HG03280 (cell line): ENCODE data around the gene KRTAP4-4.
"Not testable (repeated sequence)": the region's sequence is repeated elsewhere in the genome, so short reads cannot be mapped to it uniquely, and the experiment has no call there.

Source experiments
- ATAC-seq: cut with Tn5 transposase; IDR thresholded peaks from one replicate; pipeline ENCODE4 v1.9.1; 2021; ENCODE audit warnings: mild to moderate bottlenecking, moderate library complexity; ENCODE audit not compliant: unreplicated experiment

Gene KRTAP4-4

DNA sequence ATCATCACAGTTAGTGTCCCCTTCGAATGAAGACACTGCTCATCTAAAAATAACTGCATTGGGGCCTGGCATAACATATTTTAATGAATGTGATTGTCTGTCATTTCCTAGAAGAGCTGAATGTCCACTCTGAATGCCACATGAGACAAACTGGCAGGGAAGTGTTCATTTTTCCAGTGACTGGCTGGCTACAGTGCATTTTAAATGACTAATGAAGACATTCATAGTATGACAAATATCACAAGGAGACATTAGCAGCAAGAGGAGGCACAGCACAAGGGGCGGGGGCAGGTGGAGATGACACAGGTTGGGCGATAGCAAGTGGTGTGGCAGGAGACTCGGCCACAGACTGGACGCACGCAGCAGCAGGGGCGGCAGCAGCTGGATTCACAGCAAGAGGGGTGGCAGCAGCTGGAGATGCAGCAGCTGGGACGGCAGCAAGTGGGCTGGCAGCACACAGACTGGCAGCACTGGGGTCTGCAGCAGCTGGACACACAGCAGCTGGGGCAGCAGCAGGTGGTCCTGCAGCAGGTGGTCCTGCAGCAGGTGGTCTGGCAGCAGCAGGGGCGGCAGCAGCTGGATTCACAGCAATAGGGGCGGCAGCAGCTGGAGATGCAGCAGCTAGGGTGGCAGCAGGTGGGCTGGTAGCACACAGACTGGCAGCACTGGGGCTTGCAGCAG lies 11.4 kb downstream of the KRTAP4-4 start:
- ATAC-seq, result not testable (repeated sequence)

DNA sequence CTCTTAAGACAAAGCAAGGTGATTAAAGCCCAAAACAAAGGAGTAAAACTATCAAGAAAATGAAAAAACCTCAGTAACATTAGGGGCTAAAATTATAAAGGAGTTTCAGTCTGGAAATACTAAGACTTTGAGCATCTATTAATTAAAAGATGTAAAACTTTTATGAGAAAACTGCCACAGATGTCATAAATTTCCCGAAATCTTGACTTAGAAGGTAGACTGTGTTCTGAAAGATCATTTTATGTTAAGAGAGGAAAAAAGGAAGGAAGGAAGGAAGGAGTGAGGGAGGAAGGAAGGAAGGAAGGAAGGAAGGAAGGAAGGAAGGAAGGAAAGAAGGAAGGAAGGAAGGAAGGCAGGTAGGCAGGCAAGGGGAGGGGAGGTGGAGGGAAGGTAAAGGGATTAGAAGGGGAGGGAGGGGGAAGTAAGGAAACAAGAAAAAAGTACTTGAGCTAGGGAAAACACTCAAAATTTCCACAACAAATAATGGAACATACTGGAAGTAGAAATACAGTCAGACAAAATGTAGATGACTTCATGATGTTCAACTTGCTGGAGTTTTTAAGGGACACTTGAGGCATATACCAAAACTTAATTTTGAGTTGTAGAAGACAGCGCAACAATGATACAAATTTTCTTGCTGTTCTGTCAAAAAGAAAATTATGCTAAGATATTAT lies 12.9 kb downstream of the KRTAP4-4 start:
- no peak for ATAC-seq

DNA sequence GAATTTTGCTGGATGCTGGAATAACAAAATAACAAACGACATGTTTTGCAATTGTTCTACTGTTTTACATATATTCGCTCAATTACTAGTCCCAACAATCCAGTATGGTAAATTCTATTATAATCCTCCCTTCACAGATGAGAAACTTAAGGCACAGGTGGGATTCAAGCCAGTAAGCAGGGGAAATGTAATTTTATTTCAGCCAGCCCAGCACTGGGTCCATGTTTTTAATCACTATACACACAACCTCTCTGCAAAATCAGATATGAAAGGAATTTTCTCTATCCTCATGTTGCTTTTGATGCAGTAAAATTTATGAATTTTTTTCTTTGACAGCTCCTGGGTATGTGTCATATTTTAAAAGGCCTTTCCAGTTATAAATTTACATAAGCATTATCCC lies 15.3 kb downstream of the KRTAP4-4 start:
- no peak for ATAC-seq

DNA sequence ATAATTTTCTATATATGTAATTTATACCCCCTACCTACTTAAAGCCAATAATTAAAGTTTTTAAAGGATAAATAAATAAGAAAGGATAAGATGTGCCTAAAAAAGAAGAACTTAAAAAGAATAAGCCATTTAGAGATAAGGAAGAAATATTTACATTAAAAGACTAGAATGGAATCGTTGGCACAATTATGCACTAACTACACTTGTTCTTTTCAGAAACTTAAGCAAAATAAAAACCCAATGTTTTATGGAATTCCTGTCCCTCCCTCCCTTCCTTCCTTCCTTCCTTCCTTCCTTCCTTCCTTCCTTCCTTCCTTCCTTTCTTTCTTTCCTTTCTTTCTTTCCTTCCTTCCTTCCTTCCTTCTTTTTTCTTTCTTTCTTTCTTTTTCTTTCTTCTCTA lies 15.7 kb downstream of the KRTAP4-4 start:
- ATAC-seq, result no peak

DNA sequence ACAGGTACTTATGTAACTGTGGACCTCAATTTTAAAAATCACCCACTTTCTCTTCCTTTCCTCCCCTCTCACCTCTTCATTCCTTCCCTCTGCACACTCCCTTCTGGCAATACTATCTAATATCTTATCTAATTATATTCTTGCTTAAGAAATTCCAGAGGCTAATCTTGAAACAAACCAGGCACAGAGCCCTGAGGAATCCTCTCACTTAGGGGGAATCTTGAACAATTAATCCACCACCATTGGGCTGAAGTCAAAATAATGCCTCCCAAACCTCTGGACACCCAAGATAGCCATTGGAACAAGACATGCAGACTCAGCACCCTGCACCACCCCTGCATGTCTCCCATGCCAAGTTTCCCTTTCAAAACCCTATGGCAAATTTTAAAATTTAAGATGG lies 19.2 kb downstream of the KRTAP4-4 start:
- ATAC-seq, result no peak

DNA sequence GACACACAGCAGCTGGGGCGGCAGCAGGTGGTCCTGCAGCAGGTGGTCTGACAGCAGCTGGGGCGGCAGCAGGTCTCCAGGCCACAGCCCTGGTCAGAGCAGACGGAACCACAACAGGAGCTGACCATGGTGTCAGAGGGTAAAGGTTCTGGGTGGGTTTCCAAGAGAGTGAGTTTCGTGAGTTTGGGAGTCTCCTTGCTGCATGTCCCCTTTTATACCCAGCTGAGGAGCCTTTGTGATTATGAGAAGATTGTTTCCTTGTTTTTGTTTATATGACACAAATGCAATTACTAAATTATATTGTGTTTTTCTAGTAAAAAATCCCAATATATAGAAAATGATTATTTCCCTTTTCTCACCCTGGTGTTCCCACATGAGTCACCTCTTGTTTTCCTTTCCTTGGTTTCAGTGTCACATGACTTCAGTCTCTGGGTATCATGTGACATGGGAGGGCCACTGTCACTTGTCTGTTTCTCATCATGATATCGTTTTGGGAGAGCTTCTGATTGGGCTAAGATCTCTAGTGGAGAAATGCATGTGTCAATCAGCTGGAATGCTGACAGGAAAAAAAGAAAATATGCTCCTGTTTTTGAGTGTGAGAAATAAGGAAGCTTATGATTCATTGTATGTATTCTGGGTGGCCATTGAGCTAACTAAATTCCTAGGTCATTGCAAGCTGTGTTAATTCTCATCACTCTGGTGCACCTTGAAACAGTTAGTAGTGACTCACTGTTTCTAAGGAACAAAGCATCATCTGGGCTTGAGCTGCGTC lies 20.0 kb downstream of the KRTAP4-4 start, which contains the start of gene KRTAP4-6:
KRTAP4-6 (minus strand) TSS at position 185 of the 772 bp plus-strand sequence; CDS start at position 128, 57 bp downstream.
- no peak for ATAC-seq

DNA sequence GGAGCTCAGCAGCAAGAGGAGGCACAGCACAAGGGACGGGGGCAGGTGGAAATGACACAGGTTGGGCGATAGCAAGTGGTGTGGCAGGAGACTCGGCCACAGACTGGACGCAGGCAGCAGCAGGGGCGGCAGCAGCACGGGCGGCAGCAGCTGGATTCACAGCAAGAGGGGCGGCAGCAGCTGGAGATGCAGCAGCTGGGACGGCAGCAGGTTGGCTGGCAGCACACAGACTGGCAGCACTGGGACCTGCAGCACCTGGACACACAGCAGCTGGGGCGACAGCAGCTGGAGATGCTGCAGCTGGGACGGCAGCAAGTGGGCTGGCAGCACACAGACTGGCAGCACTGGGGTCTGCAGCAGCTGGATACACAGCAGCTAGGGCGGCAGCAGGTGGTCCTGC lies 20.7 kb downstream of the KRTAP4-4 start:
- not testable (repeated sequence) for ATAC-seq

DNA sequence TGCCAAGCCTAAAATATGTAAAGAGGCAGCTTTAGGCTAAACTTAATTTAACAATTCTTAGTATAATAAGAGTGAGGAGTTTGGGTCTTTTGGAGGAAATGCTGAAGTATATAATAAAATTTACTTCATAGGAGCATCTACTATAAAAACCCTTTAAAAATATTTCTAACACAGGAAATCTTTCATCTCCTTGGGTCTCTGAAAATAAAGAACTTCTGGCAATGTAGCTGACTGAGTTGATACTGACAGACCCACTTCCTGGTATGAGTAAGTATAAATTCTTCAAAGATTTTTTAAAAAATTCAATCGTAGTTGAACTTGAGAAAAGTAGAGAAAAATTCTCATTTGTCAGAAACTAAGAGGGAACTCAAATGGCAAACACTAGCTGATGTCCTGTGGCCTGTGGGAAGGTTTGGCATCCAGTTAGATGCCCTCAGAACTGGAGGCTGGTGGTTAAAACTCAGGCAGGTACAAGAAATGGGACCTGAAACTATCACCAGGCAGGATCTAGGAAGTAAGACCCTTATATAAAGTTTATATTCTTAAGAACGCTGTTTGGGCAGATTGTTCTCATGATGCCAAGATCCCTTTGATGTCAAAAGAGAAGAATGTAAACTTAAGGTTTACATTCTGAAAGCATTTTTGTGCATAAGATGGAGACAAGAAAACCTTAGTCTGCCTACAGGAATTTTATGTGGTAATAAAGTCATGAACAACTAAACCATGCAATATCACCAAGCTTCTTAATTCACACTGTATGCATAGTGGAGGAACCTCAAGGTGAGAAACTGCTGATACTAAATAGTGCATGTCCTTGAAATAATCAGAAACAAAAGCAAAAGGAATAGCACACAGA lies 26.4 kb downstream of the KRTAP4-4 start:
- no peak for ATAC-seq

DNA sequence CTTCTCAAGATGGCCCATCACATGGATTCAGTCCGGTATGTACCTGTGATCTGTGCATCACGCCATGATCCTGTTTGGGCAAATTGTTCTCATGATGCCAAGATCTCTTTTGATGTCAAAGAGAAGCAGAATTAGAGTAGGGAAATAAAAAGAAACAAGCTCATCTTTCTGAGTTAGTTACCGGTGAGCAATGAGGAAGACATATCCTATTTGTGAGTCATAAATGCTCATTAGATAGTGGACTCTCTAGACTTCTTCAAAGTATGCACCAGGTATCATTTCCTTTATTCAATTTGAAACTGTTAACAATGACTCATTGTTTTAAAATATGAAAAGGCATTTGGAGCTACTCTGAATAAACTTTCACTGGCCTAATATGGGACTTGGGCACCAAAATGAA lies 28.6 kb downstream of the KRTAP4-4 start:
- no peak for ATAC-seq

DNA sequence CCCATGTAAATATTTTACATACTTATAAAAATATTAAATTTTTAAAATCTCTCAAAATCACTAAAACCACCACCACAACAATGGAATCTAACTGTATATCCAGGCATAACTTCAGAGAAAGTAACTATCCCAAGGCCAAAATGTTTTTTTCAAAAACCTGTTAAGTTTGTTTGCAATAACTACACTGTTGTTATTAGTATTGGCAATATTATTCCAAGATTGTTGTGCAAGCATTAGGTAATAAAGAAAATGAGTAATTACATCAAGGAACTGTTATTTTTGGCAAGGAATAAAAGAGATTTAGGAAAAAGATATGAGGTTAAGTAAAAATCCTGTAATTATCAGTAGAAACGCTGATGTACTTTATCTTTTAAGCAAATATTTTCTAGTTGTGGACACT lies 33.2 kb downstream of the KRTAP4-4 start:
- ATAC-seq, result no peak

DNA sequence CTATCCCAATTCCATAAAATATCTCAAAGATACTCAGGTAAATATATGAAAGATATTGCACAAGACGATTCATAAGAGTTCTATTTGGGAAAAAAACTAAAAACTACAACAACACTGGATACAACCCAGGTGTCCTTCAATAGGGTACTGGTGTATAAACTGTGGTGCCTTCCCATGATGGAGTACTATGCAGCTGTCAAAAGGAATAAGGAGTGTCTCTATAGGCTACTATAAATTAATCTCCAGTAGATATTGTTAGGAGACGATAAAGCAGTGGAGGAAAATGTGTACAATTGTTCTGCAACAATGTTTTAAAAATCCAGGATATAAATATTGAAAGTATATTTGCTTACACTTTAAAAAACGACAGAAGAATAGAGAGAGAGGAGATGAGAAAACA lies 34.1 kb downstream of the KRTAP4-4 start:
- ATAC-seq, result no peak

DNA sequence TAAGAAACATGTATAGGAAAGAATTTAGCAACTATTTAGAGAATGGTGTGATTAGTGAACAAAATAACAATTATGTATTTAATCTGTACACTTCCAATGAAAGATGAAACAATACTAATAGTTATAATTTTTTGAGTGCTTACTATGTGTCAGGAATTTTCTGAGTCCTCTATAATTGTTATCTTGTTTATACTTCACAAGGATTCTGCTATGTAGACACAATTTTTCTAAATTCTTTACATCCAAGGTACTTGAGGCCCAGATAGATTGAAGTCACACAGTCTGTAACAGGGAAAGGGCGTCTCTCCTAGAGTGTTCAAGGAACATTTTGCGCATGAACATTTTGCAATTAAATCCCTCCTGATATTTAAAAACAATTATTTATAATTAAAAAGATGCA lies 35.5 kb downstream of the KRTAP4-4 start:
- no peak for ATAC-seq

DNA sequence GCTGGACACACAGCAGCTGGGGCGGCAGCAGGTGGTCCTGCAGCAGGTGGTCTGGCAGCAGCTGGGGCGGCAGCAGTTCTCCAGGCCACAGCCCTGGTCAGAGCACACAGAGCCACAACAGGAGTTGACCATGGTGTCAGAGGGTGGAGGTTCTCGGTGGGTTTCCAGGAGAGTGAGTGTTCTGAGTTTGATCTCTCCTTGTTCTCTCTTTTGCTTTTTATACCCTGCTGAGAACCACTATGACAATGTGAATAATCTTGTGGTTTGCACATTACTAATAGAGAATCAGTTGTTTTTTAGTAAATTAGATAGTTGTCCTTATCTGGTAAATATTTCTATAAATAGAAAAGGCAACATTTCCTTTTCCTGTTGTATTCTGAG lies 36.6 kb downstream of the KRTAP4-4 start, which contains the start of gene KRTAP4-12:
KRTAP4-12 (minus strand) TSS at position 192 of the 381 bp plus-strand sequence; CDS start at position 132, 60 bp downstream.
- not testable (repeated sequence) for ATAC-seq

DNA sequence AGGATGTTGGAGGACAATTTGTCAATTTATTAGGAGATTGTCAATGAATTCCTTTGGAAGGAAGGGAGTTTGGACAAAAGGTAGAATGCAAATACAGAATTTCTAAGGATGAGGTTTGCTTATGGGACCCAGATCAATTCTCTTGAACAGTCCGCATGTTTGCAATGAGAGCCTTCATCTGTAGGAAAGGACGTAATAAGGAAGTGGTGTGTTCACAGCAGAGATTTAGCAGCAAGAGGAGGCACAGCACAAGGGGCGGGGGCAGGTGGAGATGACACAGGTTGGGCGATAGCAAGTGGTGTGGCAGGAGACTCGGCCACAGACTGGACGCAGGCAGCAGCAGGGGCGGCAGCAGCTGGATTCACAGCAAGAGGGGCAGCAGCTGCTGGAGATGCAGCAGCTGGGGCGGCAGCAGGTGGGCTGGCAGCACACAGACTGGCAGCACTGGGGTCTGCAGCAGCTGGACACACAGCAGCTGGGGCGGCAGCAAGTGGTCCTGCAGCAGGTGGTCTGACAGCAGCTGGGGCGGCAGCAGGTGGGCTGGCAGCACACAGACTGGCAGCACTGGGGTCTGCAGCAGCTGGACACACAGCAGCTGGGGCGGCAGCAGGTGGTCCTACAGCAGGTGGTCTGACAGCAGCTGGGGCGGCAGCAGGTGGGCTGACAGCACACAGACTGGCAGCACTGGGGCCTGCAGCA lies 37.1 kb downstream of the KRTAP4-4 start:
- not testable (repeated sequence) for ATAC-seq

DNA sequence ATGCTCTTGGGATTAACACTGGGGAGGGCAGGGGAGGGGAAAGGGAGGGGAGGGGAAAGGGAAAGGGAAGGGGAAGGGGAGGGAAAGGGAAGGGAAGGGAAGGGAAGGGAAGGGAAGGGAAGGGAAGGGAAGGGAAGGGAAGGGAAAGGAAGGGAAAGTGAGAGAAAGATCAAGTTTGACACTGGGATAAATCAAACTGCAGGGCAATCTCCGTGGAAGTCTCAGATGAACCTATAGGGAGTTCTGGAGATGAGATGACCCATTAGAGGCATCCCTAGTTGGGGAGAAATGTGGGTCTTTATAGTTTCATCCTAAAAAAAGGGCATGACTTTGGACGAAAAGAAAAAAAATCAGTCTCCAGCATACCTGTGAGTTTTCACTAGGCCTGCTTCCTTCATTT lies 38.8 kb downstream of the KRTAP4-4 start:
- ATAC-seq, result no peak

DNA sequence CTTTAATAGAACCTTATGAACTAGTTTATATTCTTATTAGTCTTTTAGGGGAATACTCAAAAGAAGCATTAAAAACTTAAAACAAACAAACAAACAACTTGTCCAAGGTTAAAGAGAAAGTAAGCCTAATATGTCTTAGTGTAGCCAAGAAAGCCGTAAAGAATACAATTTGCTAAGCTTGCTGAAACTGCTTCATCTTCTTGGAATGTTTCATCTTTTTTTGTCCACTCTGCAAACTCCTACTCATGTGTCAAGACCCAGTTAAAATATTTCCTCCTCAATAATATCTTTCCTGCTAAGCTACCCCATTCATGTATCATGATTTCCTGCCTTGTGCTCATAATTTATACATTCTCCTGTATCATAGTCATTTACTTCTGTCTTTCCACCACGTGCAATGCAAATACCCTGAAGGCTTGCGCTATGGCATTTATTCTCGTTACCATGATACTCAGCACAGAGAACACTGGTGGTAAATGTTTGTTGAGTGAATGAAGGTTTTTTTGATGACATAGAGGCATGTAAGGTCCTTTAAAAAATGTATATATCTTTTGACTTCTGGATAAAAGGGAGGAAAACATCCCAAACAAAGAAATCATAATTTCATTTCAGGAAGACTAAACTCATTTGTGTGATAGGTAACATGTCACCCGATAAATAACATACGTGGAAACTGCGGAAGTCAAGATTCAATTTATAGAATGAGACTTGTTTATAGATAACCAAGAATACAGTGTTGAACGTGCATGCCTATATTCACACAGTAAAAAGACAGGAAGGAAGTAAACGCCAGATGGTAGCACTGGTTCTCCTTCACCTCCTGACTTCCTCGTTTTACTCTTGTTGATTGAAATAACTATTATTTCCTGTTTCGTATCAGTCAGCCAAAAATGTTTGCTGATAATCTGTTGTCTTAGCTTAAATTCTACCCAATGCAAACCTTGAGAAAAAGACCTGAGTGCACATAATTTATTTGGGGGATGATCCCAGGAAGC lies 40.6 kb downstream of the KRTAP4-4 start:
- ATAC-seq, result not testable (repeated sequence)

DNA sequence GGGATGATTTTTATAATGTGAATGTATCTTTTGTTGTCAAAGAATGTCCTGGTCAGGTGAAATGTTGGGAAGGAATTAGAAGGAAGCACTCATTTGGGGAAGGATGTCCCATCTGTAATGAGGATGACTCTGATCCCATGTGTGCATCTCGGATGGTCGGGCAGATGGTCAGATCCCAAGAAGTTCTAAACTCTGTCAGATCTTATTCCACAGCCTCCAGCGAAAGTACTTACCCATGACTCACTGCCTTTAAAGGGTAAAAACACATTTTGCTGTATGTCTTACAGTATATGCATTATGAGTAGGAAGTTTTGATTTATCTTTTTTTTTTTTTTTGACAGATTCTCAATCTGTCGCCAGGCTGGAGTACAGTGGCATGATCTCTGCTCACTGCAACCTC lies 41.8 kb downstream of the KRTAP4-4 start:
- ATAC-seq, result no peak

DNA sequence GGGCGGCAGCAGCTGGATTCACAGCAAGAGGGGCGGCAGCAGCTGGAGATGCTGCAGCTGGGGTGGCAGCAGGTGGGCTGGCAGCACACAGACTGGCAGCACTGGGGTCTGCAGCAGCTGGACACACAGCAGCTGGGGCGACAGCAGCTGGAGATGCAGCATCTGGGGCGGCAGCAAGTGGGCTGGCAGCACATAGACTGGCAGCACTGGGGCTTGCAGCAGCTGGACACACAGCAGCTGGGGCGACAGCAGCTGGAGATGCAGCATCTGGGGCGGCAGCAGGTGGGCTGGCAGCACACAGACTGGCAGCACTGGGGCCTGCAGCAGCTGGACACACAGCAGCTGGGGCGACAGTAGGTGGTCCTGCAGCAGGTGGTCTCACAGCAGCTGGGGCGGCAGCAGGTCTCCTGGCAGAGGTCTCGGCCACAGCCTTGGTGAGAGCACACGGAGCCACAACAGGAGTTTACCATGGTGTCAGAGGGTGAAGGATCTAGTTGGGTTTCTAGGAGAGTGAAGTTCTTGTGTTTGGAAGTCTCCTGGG lies 42.6 kb downstream of the KRTAP4-4 start, which contains the start of gene KRTAP4-11:
KRTAP4-11 (minus strand) TSS at position 528 of the 541 bp plus-strand sequence; CDS start at position 470, 58 bp downstream.
- ATAC-seq, result not testable (repeated sequence)
